Neural cell (in vitro differentiated cells): ENCODE measurements around the gene RNASE13. TPM values are rescaled to one million over a fixed set of nuclear protein-coding genes. Genes with fewer than 3 reads are reported as not detected.
"Not testable (repeated sequence)": the region's sequence is repeated elsewhere in the genome, so short reads cannot be mapped to it uniquely, and the experiment has no call there.

Experiments
- H2AFZ ChIP-seq: fragments of 200-600, 300-800 bp; sonication (generic), shearing (Covaris generic); 2 replicates; pipeline ENCODE4 v1.6.0; 2014; ENCODE audit warnings: low read depth, mild to moderate bottlenecking, antibody characterized with exemption, low read length, moderate library complexity
- H3F3A ChIP-seq: fragments of 200-600 bp; shearing (Covaris generic); 2 replicates; pipeline ENCODE4 v1.6.1; 2016; ENCODE audit warnings: mild to moderate bottlenecking, moderate library complexity, mixed read lengths, antibody characterized with exemption, low read length; ENCODE audit not compliant: insufficient read depth, poor library complexity, severe bottlenecking
- H3K27ac ChIP-seq: fragments of 200-600, 300-800 bp; sonication (generic), shearing (Covaris generic); 2 replicates; pipeline ENCODE4 v1.5.1; 2014; ENCODE audit warnings: mild to moderate bottlenecking, low read length, moderate library complexity
- H3K27me3 ChIP-seq: fragments of 300-800, 200-600 bp; sonication (generic), shearing (Covaris generic); 2 replicates; pipeline ENCODE4 v1.6.0; 2014; ENCODE audit warnings: mild to moderate bottlenecking, low read depth, low read length, moderate library complexity; ENCODE audit not compliant: insufficient read depth
- H3K36me3 ChIP-seq: fragments of 300-800, 200-600 bp; sonication (generic), shearing (Covaris generic); 2 replicates; pipeline ENCODE4 v1.5.1; 2014; ENCODE audit warnings: mild to moderate bottlenecking, antibody characterized with exemption, low read length, moderate library complexity; ENCODE audit not compliant: insufficient read depth
- H3K4me2 ChIP-seq: fragments of 300-800, 200-600 bp; sonication (generic), shearing (Covaris generic); 2 replicates; pipeline ENCODE4 v1.6.0; 2014; ENCODE audit warnings: mild to moderate bottlenecking, low read length
- H3K4me3 ChIP-seq: fragments of 300-800, 200-600 bp; sonication (generic), shearing (Covaris generic); 2 replicates; pipeline ENCODE4 v1.5.1; 2014; ENCODE audit warnings: mild to moderate bottlenecking, low read length, moderate library complexity
- H3K79me2 ChIP-seq: fragments of 200-600 bp; shearing (Covaris generic); replicated peaks from 2 replicates; pipeline ENCODE4 v1.6.0; 2014; ENCODE audit warnings: mild to moderate bottlenecking, low read length, moderate library complexity; ENCODE audit not compliant: insufficient read depth
- H3K9ac ChIP-seq: fragments of 300-800, 200-600 bp; sonication (generic), shearing (Covaris generic); 2 replicates; pipeline ENCODE4 v1.6.1; 2016; ENCODE audit warnings: mild to moderate bottlenecking, low read length, mixed read lengths
- H3K9me2 ChIP-seq: fragments of 200-600 bp; shearing (Covaris generic); 2 replicates; pipeline ENCODE4 v1.6.1; 2016; ENCODE audit warnings: mild to moderate bottlenecking, low read length, mixed read lengths; ENCODE audit not compliant: insufficient read depth
- H3K9me3 ChIP-seq: fragments of 200-600, 300-800 bp; sonication (generic), shearing (Covaris generic); 2 replicates; pipeline ENCODE4 v1.6.1; 2016; ENCODE audit warnings: mild to moderate bottlenecking, mixed run types, low read length, moderate library complexity, mixed read lengths
- H4K20me1 ChIP-seq: fragments of 200-600 bp; shearing (Covaris generic); 2 replicates; pipeline ENCODE4 v1.6.1; 2016; ENCODE audit warnings: mild to moderate bottlenecking, mixed run types; ENCODE audit not compliant: insufficient read depth
- EP300 ChIP-seq: fragments of 450-650 bp; conservative IDR thresholded peaks from 2 replicates; pipeline ENCODE4 v1.6.1; 2014; ENCODE audit warnings: antibody characterized with exemption, mild to moderate bottlenecking, moderate library complexity; ENCODE audit not compliant: poor library complexity, severe bottlenecking
- EZH2 ChIP-seq: fragments of 200-600, 300-800 bp; shearing (Covaris generic), sonication (generic); IDR thresholded peaks from 2 replicates; pipeline ENCODE4 v1.6.1; 2014; ENCODE audit warnings: antibody characterized with exemption, low read length, borderline replicate concordance, mild to moderate bottlenecking; ENCODE audit not compliant: insufficient read depth, poor library complexity, severe bottlenecking
- MXI1 ChIP-seq: fragments of 450-650 bp; conservative IDR thresholded peaks from 2 replicates; pipeline ENCODE4 v1.6.1; 2014; ENCODE audit warnings: antibody characterized with exemption, mild to moderate bottlenecking; ENCODE audit not compliant: poor library complexity, severe bottlenecking
- POLR2AphosphoS5 ChIP-seq: IDR thresholded peaks from 2 replicates; pipeline ENCODE4 v1.6.1; 2012
- RAD21 ChIP-seq: fragments of 450-650 bp; conservative IDR thresholded peaks from 2 replicates; pipeline ENCODE4 v1.6.1; 2014; ENCODE audit warnings: antibody characterized with exemption, mild to moderate bottlenecking, moderate library complexity
- SMC3 ChIP-seq: fragments of 450-650 bp; conservative IDR thresholded peaks from 2 replicates; pipeline ENCODE4 v1.6.1; 2014; ENCODE audit warnings: antibody characterized with exemption, mild to moderate bottlenecking, moderate library complexity; ENCODE audit not compliant: poor library complexity
- TAF1 ChIP-seq: IDR thresholded peaks from 2 replicates; pipeline ENCODE4 v1.6.1; 2012; ENCODE audit warnings: low read depth
- polyA plus RNA-seq: library from polyadenylated mRNA; depleted of rRNA; stranded (reverse); fragments of >200 nt; gene quantifications from 2 replicates; pipeline ENCODE4 v1.2.3, GENCODE V29; 2014
- TF ChIP-seq, protein P1 (sequence below): fragments of 450-650 bp; IDR thresholded peaks from 2 replicates; pipeline ENCODE4 v1.5.1; 2014; ENCODE audit warnings: antibody characterized with exemption, mild to moderate bottlenecking, moderate library complexity; ENCODE audit not compliant: poor library complexity, severe bottlenecking
- TF ChIP-seq, protein P2 (sequence below): IDR thresholded peaks from 2 replicates; pipeline ENCODE4 v1.6.1; 2012; ENCODE audit warnings: borderline replicate concordance

RNASE13 gene
- polyA plus RNA-seq, 1 donor from 2014 or later = not detected

DNA sequence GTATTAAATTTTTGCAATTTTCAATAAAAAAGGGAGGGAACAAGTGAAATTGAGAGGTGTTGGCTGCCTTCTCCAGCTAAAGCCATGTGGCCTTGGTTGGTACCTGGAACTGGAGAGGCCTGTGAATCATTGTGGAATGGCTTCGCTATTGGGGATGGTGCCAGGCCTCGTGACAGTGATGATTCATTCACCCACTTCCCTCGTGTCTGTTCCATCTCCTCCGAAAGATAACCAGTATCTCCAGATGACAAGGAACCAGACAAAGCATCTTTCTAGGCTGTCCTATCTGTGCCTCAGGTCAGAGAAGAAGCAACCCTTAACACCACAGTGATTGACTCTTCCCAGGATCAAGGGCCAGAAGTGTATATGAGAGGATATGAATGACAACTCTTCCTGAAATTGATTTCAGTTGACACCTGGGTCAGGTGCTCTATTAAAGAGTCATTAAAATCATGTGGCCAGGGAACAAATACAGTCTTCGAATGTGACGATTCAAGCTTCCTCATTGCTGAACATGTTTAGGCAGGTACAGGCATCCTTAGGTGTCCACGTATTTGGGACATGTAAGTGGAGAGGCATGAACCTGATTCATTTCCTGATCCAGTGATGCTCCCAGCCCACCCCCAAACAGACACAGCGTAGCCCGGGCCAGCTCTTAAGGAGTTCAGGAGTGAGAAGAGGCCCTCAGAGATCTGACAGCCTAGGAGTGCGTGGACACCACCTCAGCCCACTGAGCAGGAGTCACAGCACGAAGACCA, 7.2 kb upstream of the RNASE13 start, which contains the start of gene RNASE7:
Gene RNASE7 (plus strand): TSS at position 687 of the 758 bp plus-strand sequence. CDS start 631 bp downstream, outside the sequence.
- H3K27ac ChIP-seq = no peak within 1 kb of the TSS
- H3K9ac ChIP-seq = no peak within 1 kb of the TSS
- no peaks in the 10 kb centered on the region for H3K36me3 ChIP-seq
- no peak within 1 kb of the TSS for H2AFZ ChIP-seq
- H3K4me3 ChIP-seq = no peak within 1 kb of the TSS
- no peaks in the 10 kb centered on the region for H3K27me3 ChIP-seq
- no peaks in the 10 kb centered on the region for H3K9me3 ChIP-seq
- H3K79me2 ChIP-seq = no peaks in the 10 kb centered on the region
- TF ChIP-seq, protein P1, sequence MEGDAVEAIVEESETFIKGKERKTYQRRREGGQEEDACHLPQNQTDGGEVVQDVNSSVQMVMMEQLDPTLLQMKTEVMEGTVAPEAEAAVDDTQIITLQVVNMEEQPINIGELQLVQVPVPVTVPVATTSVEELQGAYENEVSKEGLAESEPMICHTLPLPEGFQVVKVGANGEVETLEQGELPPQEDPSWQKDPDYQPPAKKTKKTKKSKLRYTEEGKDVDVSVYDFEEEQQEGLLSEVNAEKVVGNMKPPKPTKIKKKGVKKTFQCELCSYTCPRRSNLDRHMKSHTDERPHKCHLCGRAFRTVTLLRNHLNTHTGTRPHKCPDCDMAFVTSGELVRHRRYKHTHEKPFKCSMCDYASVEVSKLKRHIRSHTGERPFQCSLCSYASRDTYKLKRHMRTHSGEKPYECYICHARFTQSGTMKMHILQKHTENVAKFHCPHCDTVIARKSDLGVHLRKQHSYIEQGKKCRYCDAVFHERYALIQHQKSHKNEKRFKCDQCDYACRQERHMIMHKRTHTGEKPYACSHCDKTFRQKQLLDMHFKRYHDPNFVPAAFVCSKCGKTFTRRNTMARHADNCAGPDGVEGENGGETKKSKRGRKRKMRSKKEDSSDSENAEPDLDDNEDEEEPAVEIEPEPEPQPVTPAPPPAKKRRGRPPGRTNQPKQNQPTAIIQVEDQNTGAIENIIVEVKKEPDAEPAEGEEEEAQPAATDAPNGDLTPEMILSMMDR = no peak
- TF ChIP-seq SMC3 (no peak), POLR2AphosphoS5 (no peak), RAD21 (no peak), EP300 (no peak), EZH2 (no peak), TAF1 (no peak), MXI1 (no peak)
- TF ChIP-seq, protein P2, sequence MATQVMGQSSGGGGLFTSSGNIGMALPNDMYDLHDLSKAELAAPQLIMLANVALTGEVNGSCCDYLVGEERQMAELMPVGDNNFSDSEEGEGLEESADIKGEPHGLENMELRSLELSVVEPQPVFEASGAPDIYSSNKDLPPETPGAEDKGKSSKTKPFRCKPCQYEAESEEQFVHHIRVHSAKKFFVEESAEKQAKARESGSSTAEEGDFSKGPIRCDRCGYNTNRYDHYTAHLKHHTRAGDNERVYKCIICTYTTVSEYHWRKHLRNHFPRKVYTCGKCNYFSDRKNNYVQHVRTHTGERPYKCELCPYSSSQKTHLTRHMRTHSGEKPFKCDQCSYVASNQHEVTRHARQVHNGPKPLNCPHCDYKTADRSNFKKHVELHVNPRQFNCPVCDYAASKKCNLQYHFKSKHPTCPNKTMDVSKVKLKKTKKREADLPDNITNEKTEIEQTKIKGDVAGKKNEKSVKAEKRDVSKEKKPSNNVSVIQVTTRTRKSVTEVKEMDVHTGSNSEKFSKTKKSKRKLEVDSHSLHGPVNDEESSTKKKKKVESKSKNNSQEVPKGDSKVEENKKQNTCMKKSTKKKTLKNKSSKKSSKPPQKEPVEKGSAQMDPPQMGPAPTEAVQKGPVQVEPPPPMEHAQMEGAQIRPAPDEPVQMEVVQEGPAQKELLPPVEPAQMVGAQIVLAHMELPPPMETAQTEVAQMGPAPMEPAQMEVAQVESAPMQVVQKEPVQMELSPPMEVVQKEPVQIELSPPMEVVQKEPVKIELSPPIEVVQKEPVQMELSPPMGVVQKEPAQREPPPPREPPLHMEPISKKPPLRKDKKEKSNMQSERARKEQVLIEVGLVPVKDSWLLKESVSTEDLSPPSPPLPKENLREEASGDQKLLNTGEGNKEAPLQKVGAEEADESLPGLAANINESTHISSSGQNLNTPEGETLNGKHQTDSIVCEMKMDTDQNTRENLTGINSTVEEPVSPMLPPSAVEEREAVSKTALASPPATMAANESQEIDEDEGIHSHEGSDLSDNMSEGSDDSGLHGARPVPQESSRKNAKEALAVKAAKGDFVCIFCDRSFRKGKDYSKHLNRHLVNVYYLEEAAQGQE = no peak
- no peaks in the 10 kb centered on the region for H4K20me1 ChIP-seq
- H3F3A ChIP-seq = no peaks in the 10 kb centered on the region
- no peaks in the 10 kb centered on the region for H3K9me2 ChIP-seq
- no peak within 1 kb of the TSS for H3K4me2 ChIP-seq

- not testable (repeated sequence) for H3K27me3 ChIP-seq, H3K9ac ChIP-seq, H3K36me3 ChIP-seq, H3K9me3 ChIP-seq, H3K79me2 ChIP-seq, H3K4me3 ChIP-seq, H2AFZ ChIP-seq, H3K4me2 ChIP-seq, H3F3A ChIP-seq, H4K20me1 ChIP-seq, H3K9me2 ChIP-seq, H3K27ac ChIP-seq
Observed at GRCh38 chr14:21040941-21041340, 6.3 kb upstream of the RNASE13 start.
